SKM-1 (cell line): ENCODE data around the gene UBE2C.
"Not testable (repeated sequence)": the region's sequence is repeated elsewhere in the genome, so short reads cannot be mapped to it uniquely, and the experiment has no call there.

Experiments used
- DNase-seq: peaks from one replicate; lab custom pipeline; 2025; ENCODE audit not compliant: unreplicated experiment; lab: John Stamatoyannopoulos, UW

UBE2C gene

DNA sequence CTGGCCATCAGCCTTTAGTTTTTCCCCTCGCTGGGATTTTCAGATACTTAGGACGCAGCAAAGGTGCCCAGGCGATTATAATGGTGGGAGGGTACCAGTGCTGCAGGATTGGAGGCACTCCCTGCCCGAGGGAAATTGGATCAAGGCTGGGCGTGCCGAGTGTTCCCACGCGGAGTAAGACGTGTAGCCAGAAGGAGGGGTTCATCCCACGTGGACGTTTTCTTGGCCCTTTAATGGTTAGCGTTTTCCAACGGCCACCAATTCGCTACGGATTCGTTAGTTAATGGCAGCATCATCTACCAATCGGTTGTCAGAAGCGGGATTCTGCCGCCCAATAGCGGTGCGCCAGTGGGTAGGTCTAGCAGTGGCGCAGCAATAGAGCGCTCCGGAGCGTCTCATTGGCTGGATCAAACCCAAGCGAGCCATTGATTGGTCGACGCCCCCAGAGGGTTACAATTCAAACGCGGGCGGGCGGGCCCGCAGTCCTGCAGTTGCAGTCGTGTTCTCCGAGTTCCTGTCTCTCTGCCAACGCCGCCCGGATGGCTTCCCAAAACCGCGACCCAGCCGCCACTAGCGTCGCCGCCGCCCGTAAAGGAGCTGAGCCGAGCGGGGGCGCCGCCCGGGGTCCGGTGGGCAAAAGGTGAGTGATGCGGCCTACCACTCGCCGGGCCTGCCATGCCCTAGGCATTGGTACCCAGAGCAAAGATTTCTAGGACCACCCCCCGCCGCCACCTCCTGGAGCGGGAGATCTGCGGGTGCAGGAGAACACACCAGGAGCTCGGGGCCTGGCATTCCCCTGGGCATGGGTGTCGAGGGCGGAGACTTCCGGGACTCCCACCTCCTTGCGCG is at the start of gene UBE2C:
Gene UBE2C (plus strand): TSS at position 488 of the 849 bp plus-strand sequence. CDS start 52 bp downstream, at position 540.
- DNase-seq = no peak

DNA sequence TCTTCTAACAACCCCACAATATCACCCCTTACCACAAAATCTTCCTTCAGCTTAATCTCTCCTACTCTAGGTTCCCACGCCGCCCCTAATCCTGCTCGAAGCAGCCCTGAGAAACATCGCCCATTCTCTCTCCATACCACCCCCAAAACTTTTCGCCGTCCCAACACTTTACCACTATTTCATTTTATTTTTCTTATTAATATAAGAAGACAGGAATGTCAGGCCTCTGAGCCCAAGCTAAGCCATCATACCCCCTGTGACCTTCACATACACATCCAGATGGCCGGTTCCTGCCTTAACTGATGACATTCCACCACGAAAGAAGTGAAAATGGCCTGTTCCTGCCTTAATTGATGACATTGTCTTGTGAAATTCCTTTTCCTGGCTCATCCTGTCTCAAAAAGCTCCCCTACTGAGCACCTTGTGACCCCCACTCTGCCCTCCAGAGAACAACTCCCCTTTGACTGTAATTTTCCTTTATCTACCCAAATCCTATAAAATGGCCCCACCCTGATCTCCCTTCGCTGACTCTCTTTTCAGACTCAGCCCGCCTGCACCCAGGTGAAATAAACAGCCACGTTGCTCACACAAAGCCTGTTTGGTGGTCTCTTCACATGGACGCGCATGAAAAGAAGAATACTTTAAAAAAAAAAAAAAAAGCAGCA is 47.7 kb upstream of the UBE2C start:
- DNase-seq = not testable (repeated sequence)

DNA sequence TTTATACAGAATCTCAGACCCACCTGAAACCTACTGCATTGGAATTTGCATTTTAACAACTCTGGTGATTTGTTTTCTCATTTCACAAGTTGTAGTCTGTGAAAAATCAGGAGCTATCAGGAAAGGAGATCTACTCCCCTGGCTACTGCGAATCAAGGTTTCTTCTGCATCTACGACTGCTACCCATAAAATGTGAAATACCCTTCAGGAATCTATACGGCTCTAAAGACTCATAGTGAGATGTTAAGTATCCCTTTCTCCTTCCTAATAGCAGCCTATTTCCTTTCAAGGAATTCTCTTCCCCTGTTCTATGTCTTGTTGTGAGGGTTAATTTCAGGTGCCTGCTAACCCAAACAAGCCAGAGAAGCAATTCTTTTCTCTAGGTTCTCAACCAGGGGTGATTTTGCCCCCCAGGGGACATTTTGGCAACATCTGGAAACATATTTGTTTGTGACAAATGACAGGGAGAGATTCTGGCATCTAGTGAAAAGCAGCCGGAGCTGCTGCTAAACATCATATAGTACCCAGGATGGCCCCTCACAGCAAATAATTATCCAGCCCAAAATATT is 47.1 kb upstream of the UBE2C start:
- no peak for DNase-seq

DNA sequence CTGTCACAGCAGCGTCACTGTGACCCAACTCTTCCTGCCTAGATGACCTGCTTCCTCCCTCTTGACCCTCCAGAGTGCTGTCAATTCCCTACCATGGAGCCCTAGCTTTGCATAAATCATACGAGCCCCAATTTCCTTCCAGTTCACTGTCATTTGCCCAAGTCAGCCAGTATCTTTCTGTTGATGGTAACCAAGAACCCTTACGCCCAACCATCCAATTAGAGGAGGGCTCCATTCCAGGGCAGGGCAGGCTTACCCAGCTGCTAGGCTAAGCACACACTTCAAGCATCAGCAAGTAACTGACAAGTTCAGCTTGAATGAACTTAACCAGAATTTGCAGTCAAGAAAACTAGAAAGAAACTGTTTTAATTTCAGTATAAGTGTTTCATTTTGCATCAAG is 46.5 kb upstream of the UBE2C start:
- DNase-seq = no peak

DNA sequence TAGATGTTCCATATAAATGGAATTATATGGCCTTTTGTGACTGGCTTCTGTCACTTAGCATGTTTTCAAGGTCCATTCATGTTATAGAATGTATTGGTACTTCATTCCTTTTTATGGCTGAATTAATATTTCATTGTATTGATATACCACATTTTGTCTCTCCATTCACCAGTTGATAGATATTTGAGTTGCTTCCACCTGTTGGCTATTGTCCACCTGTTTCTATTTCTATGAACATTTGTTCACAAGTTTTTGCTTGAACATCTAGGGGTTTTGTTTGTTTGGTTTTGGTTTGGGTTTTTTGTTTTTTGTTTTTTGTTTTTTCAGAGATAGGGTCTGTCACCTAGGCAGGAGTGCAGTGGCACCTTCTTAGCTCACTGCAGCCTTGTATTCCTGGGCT is 44.0 kb upstream of the UBE2C start:
- no peak for DNase-seq

DNA sequence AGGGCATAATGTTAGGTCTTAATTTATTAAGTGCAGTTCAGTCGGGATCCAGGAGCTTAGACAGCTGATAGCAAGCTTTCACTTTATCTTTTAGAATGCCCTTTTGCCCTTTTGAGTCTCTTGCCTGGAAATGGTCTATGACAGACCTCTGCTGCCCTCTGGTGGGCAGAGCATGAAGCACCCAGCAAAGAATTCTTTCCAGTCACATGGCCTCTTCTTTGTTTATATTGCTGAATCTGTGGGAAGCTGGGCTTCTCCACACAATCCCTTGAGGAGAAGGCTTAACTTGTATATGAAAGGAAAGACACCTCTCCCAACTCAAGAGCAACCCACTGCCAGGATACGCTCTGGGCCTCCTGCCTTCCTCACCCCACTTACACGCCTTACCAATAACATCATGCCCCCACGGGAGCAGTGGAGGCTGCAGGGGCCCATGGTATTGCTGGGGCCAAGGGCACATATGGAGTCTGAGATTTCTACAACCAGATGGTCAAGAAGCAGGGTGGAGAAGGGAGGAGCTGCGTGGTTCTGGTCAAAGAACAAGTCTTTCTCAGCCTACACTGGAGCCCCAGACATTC is 41.2 kb upstream of the UBE2C start:
- peak; percentile 63 for DNase-seq

DNA sequence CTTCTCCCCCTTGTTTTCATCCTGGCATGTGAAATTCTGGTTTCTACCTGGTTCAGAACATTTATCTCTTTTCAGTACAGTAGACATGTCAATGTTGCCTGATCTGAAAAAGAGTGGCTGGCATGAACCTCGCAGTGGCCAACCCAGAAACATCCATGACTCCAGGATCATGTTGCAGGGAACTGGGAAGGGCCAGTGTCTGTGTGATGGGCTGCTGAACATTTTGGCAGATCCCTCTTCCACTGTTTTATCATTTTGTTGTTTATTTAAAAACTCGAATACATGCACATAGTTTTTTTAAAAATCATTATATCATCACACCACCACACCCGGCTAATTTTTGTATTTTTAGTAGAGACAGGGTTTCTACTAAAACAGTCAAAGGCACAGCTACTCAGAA is 39.8 kb upstream of the UBE2C start:
- DNase-seq = no peak

DNA sequence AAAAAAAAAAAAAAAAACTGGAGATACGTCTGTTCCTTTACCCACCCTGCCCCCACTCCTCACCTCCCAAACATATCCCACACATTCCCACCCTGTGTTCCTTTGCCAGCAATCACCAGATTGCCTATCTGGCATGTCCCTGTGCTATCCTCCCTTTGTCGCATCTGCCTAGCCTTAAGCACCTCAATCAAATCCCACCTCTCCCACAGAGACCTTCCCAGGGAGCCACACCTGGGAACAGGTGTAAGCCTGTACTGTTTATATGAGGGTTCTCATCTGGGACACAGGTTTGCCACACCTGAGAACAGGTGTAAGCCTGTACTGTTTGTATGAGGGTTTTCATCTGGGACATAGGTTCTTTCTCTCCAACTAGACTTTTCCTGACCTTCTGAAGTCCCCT is 37.5 kb upstream of the UBE2C start:
- no peak for DNase-seq

DNA sequence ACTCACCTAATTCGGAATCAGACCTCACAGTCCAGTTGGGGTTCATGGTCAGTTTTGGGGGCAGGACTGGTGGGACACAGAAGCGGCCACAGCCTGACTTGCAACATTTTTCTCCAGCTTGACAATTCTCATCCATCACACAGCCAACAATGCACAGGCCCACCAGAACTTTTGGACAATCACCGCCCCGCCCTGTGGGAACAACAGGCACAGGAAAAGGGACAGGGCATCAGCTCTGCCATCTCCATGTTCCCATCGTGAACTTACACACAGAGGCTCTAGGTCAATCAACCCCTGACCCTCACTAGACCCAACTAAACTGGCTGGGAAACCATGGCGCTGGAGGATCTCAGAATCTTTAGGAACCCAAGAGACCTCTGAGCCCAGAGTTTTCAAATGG is 37.0 kb upstream of the UBE2C start:
- DNase-seq = no peak

DNA sequence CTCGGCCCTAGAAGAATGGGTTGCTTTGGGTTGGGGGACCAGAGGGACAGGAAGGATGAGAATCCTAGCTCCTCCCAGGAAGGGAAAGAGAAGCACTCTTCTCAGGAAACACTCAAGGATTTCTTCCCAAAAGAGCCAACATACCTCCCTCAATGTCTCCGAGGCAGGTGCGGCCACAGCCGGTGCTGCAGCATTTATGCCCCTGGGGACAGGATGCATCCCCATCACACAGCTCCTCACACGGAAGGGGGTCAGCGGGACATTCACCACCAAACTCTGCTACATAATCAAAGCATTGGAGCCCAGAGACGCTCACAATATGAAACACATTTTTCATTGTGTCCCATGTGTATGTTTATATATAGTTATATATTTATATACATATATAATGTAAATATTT is 35.5 kb upstream of the UBE2C start:
- DNase-seq = no peak

DNA sequence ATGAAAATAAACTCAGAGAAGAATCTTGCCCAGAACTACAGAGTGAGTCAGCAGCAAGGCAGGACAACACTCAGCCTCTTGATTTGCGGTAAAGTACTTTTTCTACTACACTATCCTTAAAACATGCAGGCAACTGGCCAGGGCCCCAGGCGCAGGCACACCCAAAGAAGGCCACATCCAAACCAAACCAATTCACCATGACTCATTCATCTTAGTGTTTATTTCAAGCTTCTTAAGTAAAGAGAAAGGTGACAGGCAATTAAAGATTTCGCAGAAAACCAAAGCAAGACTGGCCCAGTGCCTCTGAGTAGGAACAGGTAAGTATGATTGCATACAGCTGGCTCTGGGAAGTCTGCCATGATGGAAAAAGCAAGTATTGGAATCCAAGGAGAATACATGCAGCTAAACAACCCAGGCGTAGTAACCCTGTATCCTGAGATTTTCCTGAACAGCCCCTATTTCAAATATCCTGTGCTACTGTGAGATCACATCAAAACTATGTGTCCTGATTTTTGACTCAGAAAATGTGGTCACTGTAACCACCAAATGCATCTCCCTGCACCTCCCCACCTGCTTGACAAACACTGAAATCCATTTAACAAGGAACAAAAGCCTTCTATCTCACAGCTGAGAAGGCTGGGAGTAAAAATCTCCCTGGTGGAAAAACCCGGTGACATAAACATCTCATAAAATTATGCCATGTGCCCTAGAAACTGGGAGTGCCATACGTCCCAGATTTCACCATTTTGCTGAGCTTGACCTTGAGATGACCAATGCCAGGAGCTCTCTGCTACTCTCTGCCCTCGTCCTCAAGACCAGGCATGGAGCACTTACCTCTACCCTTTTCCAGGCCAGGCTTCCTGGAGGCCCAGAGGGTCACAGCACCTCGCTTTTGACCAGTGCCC is 33.2 kb upstream of the UBE2C start:
- no peak for DNase-seq

DNA sequence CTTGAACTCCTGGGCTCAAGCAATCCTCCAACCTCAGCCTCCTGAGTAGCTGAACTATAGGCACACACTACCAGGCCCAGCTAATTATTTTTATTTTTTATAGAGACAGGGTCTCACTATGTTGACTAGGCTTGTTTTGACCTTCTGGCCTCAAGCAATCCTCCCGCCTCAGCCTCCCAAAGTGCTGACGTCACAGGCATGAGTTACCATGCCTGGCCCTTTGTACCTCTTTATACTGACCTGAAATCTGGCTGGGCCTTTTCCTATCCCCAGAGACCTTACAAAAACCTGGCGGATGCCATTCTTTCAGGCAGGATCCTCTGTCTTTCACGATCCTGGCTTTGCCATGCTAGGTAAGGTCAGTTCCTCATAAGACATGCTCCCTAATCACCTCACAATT is 32.3 kb upstream of the UBE2C start:
- no peak for DNase-seq

DNA sequence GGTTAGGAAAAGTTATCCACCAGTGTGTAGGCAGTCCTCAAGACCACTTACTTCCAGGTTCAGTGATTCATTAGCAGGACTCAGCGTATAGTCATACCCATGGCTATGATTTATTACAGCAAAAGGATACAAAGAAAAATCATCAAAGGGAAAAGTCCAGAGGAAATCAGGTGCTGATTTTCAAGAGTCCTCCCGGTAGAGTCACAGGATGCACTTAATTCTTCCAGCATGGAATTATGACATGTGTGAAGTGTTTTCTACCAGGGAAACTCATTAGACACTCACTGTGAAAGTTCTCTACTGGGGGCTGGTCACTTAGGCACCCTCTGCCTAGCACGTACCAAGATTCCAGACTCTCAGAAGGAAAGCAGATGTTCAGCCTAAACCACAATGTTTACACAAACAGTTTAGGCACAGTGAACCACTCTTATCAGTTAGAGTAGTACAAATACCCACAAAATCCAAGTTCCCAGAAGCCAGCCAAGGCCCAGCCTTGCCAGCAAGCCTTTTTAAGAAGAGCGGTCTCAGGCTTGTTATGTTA is 31.0 kb upstream of the UBE2C start:
- no peak for DNase-seq

DNA sequence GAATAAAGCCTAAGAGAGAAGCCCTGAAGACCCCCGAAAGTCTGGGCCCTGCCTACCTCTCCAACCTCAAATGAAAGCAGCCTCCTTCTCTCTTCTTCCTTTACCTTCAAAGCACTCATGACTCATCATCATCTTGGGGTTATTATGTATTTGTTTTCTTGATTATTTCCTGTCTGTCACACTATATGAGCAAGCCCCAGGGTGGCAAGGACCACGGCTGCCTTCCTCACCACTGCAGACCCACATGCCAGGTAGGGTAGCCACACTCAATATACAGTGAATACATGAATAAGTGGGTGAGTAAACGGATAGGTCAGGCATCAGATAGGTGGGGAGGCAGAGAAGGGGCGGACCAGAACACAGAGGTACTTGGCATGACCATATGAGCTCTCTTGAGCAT is 29.6 kb upstream of the UBE2C start:
- DNase-seq = no peak

DNA sequence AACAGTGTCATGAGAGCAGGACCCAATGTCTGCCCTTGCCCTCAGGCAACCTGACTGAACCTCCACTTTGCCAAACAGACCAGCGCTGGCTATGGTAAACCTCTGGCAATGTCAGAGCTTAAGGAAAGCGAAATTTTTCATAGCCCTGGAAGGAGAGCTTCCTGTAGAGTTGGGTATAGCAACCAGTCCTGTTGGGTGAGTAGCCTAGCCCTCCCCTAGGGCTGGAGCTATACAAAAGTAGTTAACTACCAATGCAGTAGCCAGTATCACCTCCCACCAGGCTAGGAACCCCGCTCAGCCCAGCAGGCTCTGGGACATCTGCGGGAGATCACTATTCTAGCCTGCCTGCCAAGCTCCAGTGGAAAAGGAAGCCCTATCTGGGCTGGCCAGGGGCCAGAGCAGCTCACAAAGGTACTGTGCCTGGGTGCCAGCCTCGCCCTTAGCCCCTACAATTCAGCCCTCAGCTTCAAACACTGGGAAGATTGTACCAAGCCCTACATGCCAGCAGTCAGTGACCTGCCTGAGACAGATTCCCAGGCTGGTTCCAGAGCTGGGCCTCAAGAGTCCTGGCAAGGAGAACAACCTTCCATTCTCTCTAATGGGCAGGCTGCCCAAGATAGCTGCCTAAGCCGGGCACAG is 28.7 kb upstream of the UBE2C start:
- DNase-seq = no peak

DNA sequence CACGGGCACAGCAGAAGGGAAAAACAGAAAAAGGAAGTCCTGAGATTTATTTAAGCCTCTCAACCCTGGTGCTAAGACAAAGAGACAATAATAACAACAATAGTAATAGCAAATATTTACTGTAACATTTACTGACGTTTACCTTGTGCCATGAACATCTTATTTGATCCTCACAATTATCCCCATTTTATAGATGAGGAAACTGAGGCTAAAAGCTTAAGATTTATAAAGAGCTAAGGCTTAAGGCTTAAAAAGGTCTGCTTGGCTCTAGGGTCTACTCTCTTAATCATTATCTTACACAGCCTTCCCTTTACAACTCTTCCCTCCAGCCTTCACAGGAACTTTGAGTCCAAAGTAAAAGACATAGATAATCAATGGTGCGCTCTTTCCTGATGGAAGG is 24.1 kb upstream of the UBE2C start:
- no peak for DNase-seq

DNA sequence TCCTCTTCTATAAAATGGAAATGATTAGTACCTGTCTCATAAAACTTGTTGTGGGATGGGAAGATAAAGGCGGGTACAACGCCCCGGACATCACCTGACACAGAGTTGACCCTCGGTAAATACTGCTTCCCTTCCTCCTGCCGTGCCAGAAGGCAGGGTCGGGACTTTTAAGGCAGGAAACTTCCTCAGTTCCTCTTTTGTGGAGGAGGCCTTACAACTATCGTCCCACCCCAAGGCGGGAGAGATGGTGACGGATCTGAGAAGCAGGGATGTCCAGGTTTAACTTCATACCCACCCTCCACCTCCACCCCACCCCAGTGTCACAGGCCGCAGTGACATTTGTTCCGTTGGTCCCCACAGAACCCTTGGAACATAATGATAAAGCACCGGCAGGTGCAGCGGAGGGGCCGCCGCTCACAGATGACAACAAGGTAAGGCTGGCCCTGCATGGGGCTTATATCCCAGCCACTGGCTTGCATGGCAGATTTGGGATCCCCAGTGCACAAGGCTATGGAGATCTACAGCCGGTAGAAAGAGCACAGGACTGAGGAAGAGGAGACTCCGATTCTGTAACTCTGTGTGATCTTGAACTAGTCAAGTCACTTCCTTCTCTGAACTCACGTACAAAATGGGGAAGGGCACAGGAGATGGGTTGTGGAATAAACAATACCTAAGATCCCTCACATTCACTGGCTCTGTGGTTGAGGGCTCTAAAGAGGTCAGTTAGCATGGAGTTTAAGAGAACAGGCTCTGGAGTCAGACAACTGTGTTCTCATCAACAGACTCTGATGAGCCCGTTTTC is 19.9 kb upstream of the UBE2C start:
- DNase-seq = peak; percentile 54

DNA sequence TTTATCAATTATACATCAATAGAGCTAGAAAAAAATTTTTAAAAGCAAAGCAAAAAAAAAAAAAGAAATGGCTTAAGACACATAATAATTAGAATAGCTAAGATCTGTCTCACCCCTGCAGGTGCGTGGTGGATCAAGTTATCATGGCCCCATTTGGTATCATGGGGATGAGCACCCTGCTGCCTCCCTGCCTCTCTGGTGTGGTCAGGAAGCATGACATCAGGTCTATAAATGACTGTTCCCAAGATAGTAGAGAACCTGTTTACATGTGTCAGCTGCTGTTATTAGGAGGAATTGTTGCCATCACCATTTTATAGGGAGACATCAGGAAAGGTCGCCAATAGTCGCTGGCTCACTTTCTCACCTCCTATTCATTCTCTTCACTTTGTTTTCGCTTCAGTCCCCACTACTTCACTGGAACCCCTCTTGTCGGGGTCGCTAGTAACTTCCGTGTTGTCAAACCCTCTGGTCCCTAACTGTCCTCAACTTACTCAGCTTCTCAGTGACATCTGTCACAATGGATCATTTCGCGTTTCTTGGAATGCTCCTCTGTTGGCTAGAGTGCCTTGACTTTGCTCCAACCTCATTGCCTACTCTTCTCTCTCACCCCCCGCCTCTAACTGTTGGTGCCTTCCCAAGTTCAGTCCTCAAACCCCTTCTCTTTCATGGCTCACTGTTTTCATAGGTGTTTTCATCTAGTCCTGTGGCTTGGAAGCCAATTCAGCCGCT is 15.9 kb upstream of the UBE2C start:
- DNase-seq = no peak

DNA sequence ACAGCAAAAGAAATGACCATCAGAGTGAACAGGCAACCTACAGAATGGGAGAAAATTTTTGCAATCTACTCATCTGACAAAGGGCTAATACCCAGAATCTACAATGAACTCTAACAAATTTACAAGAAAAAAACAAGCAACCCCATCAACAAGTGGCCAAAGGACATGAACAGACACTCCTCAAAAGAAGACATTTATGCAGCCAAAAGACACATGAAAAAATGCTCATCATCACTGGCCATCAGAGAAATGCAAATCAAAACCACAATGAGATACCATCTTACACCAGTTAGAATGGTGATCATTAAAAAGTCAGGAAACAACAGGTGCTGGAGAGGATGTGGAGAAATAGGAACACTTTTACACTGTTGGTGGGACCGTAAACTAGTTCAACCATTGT is 14.9 kb upstream of the UBE2C start:
- not testable (repeated sequence) for DNase-seq
